NB4 (cell line): ENCODE results near the gene TP73.
"Not testable (repeated sequence)": the region's sequence is repeated elsewhere in the genome, so short reads cannot be mapped to it uniquely, and the experiment has no call there.

Experiments used
- DNase-seq: peaks from one replicate; pipeline ENCODE4 v3.0.0; 2010; ENCODE audit warnings: low read depth
- H3K4me3 ChIP-seq: one replicate; pipeline ENCODE4 v1.5.1; 2011; ENCODE audit warnings: mild to moderate bottlenecking, low read depth, low read length, moderate library complexity
- CTCF ChIP-seq: IDR thresholded peaks from one replicate; pipeline ENCODE4 v1.5.1; 2012; ENCODE audit warnings: low read depth, low read length
- MAX ChIP-seq: IDR thresholded peaks from 2 replicates; pipeline ENCODE4 v1.6.1; 2011; ENCODE audit warnings: low read depth, low read length
- MYC ChIP-seq: IDR thresholded peaks from 2 replicates; pipeline ENCODE4 v1.6.1; 2011; ENCODE audit warnings: low read depth, low read length
- POLR2A ChIP-seq: IDR thresholded peaks from 2 replicates; pipeline ENCODE4 v1.6.1; 2011; ENCODE audit warnings: mild to moderate bottlenecking; ENCODE audit not compliant: insufficient read length; ENCODE audit errors: extremely low read depth

The TP73 gene

GRCh38 chr1:3745590-3746381, 93.5 kb downstream of the TP73 start:
- H3K4me3 ChIP-seq: no peak overlapping the region
- TF ChIP-seq CTCF (no peak), MYC (no peak), POLR2A (no peak), MAX (no peak)
- no peak for DNase-seq

GRCh38 chr1:3746389-3746829, 94.1 kb downstream of the TP73 start:
- TF ChIP-seq POLR2A: no peak
- TF ChIP-seq CTCF: no peak
- TF ChIP-seq MYC: no peak
- TF ChIP-seq MAX: no peak
- peak overlapping the region; percentile 48 for H3K4me3 ChIP-seq
- DNase-seq: no peak

GRCh38 chr1:3746830-3747521, 94.7 kb downstream of the TP73 start:
- TF ChIP-seq MYC (no peak), MAX (no peak), CTCF (no peak), POLR2A (no peak)
- peak overlapping the region; percentile 63 for H3K4me3 ChIP-seq
- DNase-seq: peak; percentile 81

GRCh38 chr1:3747522-3747848, 95.2 kb downstream of the TP73 start:
- DNase-seq: no peak
- H3K4me3 ChIP-seq: peak overlapping the region; percentile 63
- TF ChIP-seq POLR2A: no peak
- no peak for TF ChIP-seq CTCF
- no peak for TF ChIP-seq MYC
- no peak for TF ChIP-seq MAX

- no peak for TF ChIP-seq POLR2A
- no peak for TF ChIP-seq CTCF
- no peak for TF ChIP-seq MYC
- no peak for TF ChIP-seq MAX
- H3K4me3 ChIP-seq: peak overlapping the region; percentile 63
- no peak for DNase-seq
Measured at GRCh38 chr1:3747903-3748302, 95.6 kb downstream of the TP73 start.

GRCh38 chr1:3748316-3748900, 96.1 kb downstream of the TP73 start:
- H3K4me3 ChIP-seq, DNase-seq: not testable (repeated sequence)
